Esophagus squamous epithelium (tissue), 5 donors: ENCODE measurements around the gene PIPOX. TPM values are rescaled to one million over a fixed set of nuclear protein-coding genes. Genes with fewer than 3 reads are reported as not detected.

Experiments
- DNase-seq: peaks from one replicate; lab custom pipeline; 2025; lab: John Stamatoyannopoulos, UW
- H3K27ac ChIP-seq, 4 donors: fragments of 200-600 bp; sonication (generic); one replicate each; pipeline ENCODE4 v1.5.1; 2016 to 2019; ENCODE audit warnings: mild to moderate bottlenecking in 1 of 4
- H3K27me3 ChIP-seq, 4 donors: fragments of 200-600 bp; sonication (generic); 1 replicate in 3 of 4; 2 replicates in 1 of 4; pipeline versions ENCODE4 v1.5.1 to v1.6.0; 2017 to 2021; ENCODE audit warnings: antibody characterized with exemption in 1 of 4
- H3K36me3 ChIP-seq, 3 donors: fragments of 200-600 bp; sonication (generic); one replicate each; pipeline ENCODE4 v1.5.1; 2016 to 2019
- H3K4me1 ChIP-seq, 3 donors: fragments of 200-600 bp; sonication (generic); one replicate each; pipeline ENCODE4 v1.5.1; 2017 to 2019
- H3K4me3 ChIP-seq, 4 donors: fragments of 200-600 bp; sonication (generic); 1 replicate in 3 of 4; 2 replicates in 1 of 4; pipeline ENCODE4 v1.5.1; 2016 to 2019; ENCODE audit warnings: mild to moderate bottlenecking in 2 of 4, moderate library complexity in 1 of 4
- H3K9me3 ChIP-seq, 3 donors: fragments of 200-600 bp; sonication (generic); one replicate each; pipeline ENCODE4 v1.5.1; 2016 to 2019
- CTCF ChIP-seq, 6 experiments: fragments of 450-650 bp in 4 of 6; fragments of 200-600 bp in 2 of 6; sonication (generic) in 2 of 6; IDR thresholded peaks; one replicate each; pipeline ENCODE4 v1.5.1; 2016 to 2019; ENCODE audit warnings: antibody characterized with exemption in 6 of 6, mild to moderate bottlenecking in 4 of 6, moderate library complexity in 4 of 6
- POLR2A ChIP-seq, 4 donors: fragments of 450-650 bp; IDR thresholded peaks; one replicate each; pipeline ENCODE4 v1.6.1; 2017; ENCODE audit warnings: antibody characterized with exemption in 4 of 4, mild to moderate bottlenecking in 4 of 4, moderate library complexity in 3 of 4
- WGBS, 2 donors: methylation state at CpG; one replicate each; pipeline ENCODE4 v1.1.5; 2018; 5-methylcytosine and 5-hydroxymethylcytosine counted together
- intact Hi-C: fragments of 100-400 bp; cut with DNase I; formaldehyde crosslinking; loops from one replicate; pipeline ENCODE4 v1.15.0; 2022
- total RNA-seq, 4 donors: library from RNA; depleted of rRNA; stranded (reverse); fragments of >200 nt; gene quantifications; one replicate each; pipeline ENCODE4 v1.1.0, GENCODE V29; 2016
- donor health status: DM: yes; HTN: yes; CAD: no.

Gene PIPOX
- total RNA-seq, 4 donors from 2014 or later = 1.3 to 4.2 TPM; not detected in 2

GRCh38 chr17:29093090-29093871, 50.3 kb downstream of the PIPOX start:
- H3K9me3 ChIP-seq = no peaks in the 10 kb centered on the region
- no peak for DNase-seq
- no peak overlapping the region for H3K27ac ChIP-seq
- intact Hi-C loops = no loop called here
- peaks cover 70 to 100% (median 93%) of the 10 kb centered on the region in 3 donors for H3K36me3 ChIP-seq
- H3K4me1 ChIP-seq = peaks cover 0 to 12% (median 0%) of the 10 kb centered on the region in 3 donors
- TF ChIP-seq POLR2A (IDR thresholded peaks at IDR 0.05) = no peak
- H3K4me3 ChIP-seq = no peak overlapping the region
- H3K27me3 ChIP-seq = no peaks in the 10 kb centered on the region
- WGBS, 2 donors = 90 to 91% methylated on average over 5 to 10 of the region's 20 CpGs

- TF ChIP-seq CTCF (IDR thresholded peaks at IDR 0.05) (no peak), POLR2A (IDR thresholded peaks at IDR 0.05) (no peak)
- no peaks in the 10 kb centered on the region for H3K27me3 ChIP-seq
- no peaks in the 10 kb centered on the region for H3K9me3 ChIP-seq
- WGBS, 2 donors = 87 to 96% methylated on average over 5 to 9 of the region's 11 CpGs
- DNase-seq = no peak
- no peak overlapping the region for H3K4me3 ChIP-seq
- peaks cover 79 to 100% (median 93%) of the 10 kb centered on the region in 3 donors for H3K36me3 ChIP-seq
- no peak overlapping the region for H3K27ac ChIP-seq
- intact Hi-C loops = no loop called here
- H3K4me1 ChIP-seq = peaks cover 0 to 12% (median 0%) of the 10 kb centered on the region in 3 donors
Measured at GRCh38 chr17:29094101-29094708, 51.3 kb downstream of the PIPOX start.

- H3K27ac ChIP-seq = no peak overlapping the region
- no peaks in the 10 kb centered on the region for H3K9me3 ChIP-seq
- H3K27me3 ChIP-seq = no peaks in the 10 kb centered on the region
- TF ChIP-seq POLR2A (IDR thresholded peaks at IDR 0.05) (no peak), CTCF (IDR thresholded peaks at IDR 0.05) (no peak)
- peaks cover 0 to 22% (median 0%) of the 10 kb centered on the region in 3 donors for H3K4me1 ChIP-seq
- H3K36me3 ChIP-seq = peaks cover 81 to 100% (median 85%) of the 10 kb centered on the region in 3 donors
- DNase-seq = no peak
- intact Hi-C loops = no loop called here
- 95 to 99% methylated on average over 5 to 6 of the region's 6 CpGs for WGBS, 2 donors
- no peak overlapping the region for H3K4me3 ChIP-seq
Measured at GRCh38 chr17:29095439-29095838, 52.5 kb downstream of the PIPOX start.

GRCh38 chr17:29096094-29096493, 53.2 kb downstream of the PIPOX start:
- peaks cover 74 to 100% (median 79%) of the 10 kb centered on the region in 3 donors for H3K36me3 ChIP-seq
- no peak for DNase-seq
- H3K9me3 ChIP-seq = no peaks in the 10 kb centered on the region
- no peak overlapping the region for H3K4me3 ChIP-seq
- TF ChIP-seq CTCF (IDR thresholded peaks at IDR 0.05) (no peak), POLR2A (IDR thresholded peaks at IDR 0.05) (no peak)
- intact Hi-C loops = no loop called here
- peaks cover 0 to 29% (median 0%) of the 10 kb centered on the region in 3 donors for H3K4me1 ChIP-seq
- 82 to 83% methylated on average over 4 to 5 of the region's 6 CpGs for WGBS, 2 donors
- H3K27me3 ChIP-seq = no peaks in the 10 kb centered on the region
- H3K27ac ChIP-seq = no peak overlapping the region

GRCh38 chr17:29099527-29099926, 56.6 kb downstream of the PIPOX start:
- no peak overlapping the region for H3K27ac ChIP-seq
- 100% methylated on average over 1 of the region's 5 CpGs; no CpG with 5 or more reads in 1 of the 2 donors for WGBS, 2 donors
- H3K36me3 ChIP-seq = peaks cover 57 to 100% (median 58%) of the 10 kb centered on the region in 3 donors
- intact Hi-C loops = no loop called here
- DNase-seq = no peak
- H3K27me3 ChIP-seq = no peaks in the 10 kb centered on the region
- no peak overlapping the region for H3K4me3 ChIP-seq
- TF ChIP-seq POLR2A (IDR thresholded peaks at IDR 0.05) (no peak), CTCF (IDR thresholded peaks at IDR 0.05) (no peak)
- H3K9me3 ChIP-seq = no peaks in the 10 kb centered on the region
- peaks cover 0 to 28% (median 0%) of the 10 kb centered on the region in 3 donors for H3K4me1 ChIP-seq
